Kidney glomerular epithelial cell (primary cell): ENCODE data around the gene CERK.
A peak's percentile ranks its signal among the peaks of the same experiment; 100 is the strongest.
"Not testable (repeated sequence)": the region's sequence is repeated elsewhere in the genome, so short reads cannot be mapped to it uniquely, and the experiment has no call there.

Source experiments
- DNase-seq: peaks from one replicate; lab custom pipeline; 2025; lab: John Stamatoyannopoulos, UW

CERK gene

GRCh38 chr22:46737976-46738646 lies at the start of gene CERK:
CERK (minus strand) TSS chr22:46738252; CDS start chr22:46738148, 104 bp downstream.
- DNase-seq = peak; percentile 22

GRCh38 chr22:46783721-46784120 lies 45.7 kb upstream of the CERK start:
- no peak for DNase-seq

GRCh38 chr22:46782200-46782599 lies 44.1 kb upstream of the CERK start:
- not testable (repeated sequence) for DNase-seq

DNA sequence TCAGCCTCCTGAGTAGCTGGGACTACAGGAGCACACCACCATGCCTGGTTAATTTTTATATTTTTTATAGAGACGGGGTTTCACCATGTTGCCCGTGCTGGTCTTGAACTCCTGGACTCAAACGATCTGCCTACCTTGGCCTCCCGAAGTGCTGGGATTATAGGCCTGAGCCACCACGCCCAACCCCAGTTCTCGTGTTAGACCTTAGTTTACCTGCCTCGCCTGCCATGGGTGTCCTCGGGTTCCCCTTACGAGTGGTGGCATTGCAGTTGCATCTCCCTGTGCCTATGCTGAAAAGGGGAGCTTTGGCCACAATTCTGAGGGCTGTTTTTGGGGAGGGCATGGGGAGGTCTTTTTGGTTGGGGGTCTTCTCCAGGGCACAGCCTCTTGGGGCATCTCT lies 43.2 kb upstream of the CERK start:
- no peak for DNase-seq

DNA sequence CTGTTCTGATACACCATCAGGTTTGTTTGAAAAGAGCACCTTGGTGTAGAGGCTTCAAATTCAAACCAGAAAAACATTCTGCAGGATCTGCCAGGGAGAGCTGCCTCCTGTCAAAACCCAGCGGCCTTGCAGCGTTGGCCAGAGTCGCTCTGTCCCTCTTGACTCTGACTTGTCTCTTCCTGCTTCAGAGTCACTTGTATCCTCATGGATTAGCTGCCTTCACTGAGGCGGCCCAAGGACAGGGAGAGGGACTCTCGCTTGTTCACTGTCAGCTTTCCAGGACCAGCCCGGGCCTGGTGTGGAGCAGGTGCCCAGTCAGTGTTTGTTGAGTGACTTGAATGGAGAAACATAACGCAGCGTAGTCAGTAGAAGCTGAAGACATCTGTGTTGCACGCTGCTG lies 42.4 kb upstream of the CERK start:
- no peak for DNase-seq

DNA sequence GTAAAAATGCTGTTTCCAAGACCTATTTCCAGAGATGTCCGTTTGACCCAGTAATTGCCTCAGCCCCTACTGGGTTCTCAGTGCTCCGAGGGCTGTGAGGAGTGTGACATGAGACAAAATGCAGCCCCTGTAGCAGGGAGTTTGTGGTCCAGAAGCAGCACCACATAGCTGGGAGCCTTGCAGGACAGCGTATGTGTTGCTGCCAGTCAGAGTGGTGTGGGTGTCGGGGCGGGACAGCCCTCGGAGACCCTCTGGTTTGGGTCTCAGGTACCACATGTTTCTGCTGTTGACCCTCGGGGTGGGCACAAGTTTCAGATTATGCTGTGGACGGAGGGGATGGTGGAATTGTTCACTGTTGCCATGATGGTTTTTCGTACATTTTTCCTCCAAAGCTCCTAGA lies 41.6 kb upstream of the CERK start:
- DNase-seq = no peak

DNA sequence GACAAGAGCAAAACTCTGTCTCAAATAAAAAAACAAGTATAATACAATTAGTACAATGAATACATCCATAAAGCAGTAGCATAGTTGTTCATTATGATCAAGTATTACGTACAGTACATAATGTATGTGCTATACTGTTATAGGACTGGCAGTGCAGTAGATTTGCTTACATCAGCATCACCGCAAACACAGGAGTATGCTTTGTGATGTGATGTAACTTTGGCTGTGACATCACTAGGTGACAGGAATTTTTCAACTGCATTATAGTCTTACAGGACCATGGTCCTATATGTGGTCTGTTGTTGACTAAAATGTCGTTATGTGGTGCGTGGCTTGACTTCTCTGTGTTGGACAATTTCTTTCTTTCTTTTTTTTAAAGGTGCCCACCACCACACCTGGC lies 41.0 kb upstream of the CERK start:
- DNase-seq = no peak

- DNase-seq = no peak
Observed at GRCh38 chr22:46777609-46777970, 39.5 kb upstream of the CERK start.

GRCh38 chr22:46776876-46777608 lies 39.0 kb upstream of the CERK start:
- DNase-seq = no peak

GRCh38 chr22:46775850-46776826 lies 38.1 kb upstream of the CERK start:
- DNase-seq = no peak

DNA sequence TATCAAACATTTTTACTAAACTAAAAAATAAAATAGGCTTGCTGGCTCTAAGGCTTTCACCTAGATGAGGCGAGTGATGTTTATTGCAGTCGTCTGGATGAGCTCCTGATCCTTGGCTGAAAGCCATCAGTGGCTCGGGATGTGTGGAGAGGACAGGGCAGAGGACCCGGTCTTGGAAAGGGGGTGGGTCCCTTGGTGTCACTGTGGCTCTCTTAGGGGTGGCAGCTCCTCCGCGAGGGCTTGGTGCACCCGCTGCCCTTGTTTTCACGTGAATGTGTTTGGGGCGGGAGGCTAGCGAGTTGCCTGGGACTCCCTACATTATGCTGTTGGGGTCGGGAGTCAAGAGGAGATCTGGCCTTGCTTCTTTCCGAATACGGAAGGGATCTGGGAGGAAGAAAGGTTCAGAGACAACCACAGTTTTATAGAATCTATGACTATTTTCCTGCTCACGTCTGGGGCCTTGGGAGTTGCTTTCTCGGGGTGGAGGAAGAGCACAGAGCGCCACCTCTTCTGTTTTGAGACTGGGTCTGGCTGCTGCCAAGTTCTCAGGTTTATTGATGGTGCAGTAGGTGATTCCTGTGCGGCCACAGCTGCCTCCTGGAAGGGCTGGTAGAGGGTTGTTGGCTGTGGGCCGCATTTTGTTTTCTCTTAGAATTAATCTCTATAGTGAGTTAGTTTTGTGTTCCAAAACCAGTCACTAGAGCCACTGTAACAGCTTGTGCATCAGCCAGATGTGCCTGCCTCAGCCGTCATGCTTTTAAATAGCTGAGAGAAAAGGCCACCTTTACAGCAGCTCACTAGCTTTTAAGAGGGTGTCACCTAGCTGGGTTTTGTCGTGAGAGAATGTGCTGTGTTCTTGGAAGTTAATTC lies 37.2 kb upstream of the CERK start:
- DNase-seq = no peak

DNA sequence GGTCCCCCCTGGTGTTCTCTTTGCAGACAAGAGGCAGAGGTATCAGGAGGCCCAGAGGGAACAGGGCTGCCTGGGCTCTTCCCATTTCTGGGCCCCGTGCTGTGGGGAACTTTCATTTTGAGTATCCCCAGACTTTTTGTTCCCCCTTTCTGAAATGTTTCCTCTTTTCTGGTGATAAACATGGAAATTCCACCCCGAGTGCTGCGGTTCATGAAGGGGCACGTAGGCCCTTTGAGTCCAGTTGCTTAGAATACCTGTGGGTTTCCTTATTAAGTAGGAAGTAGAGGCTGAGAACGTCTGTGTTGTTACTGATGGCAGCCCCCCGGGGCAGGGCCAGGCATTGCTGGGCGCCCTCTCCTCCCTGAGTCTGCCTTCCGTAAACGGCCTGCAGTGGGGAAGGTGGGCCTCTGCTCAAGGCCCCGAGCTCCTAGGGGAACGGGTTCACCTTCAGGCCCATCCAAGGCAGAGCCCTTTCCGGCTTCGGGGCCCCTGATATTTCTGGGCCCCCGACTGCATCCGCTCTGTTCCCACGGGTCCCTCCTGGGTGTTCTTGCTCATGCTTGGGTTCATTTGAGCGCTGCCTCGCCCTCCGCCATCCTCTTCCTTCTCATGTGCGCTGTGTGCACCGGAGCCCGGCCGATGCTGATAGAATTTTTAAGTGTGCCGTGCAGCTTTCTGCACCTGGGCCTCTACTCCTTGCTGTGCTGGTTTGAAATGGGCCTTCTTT lies 36.4 kb upstream of the CERK start:
- no peak for DNase-seq

- DNase-seq = no peak
Observed at GRCh38 chr22:46773076-46773475, 35.0 kb upstream of the CERK start.

- no peak for DNase-seq
Observed at GRCh38 chr22:46770726-46771125, 32.7 kb upstream of the CERK start.

DNA sequence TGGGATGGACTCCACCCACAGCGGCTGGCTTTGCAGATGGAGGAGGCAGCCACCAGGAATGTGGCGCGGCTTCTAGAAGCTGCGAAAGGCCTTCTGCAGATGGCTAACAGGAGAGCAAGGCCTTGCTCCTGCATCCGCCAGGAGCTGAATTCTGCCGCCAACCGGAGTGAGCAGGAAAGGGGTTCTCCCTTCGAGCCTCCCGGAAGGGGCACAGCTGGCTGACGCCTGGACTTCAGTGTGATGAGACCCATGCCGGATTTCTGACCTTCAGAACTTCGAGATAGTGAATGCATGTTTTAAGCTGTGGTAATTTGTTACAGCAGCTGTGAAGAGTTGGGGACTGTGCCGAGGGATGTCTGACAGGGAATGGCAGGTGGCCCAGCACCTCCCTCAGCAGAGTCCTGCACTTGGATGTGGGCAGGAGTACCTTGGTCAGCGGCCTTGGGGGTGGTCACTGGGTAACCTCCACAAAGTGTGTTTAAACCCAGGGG lies 32.1 kb upstream of the CERK start:
- no peak for DNase-seq

DNA sequence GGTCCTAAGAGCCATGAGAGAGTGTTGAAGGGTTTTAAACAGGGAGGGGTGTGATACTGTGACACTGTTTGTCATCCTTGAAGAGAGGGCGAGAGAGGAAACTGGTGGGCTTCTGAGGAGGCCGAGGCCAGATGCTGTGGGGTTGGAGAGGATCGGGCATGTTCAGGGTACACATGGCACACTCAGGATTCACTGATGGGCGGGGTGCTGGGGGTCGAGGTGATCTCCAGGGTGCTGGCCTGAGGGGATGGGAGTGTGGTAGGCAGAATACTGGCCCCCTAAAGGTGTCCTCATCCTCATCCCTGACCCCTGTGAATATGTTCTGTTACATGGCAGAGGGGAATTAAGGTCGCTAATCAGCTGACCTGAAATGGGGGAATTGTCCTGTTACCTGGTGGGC lies 31.7 kb upstream of the CERK start:
- DNase-seq = no peak

DNA sequence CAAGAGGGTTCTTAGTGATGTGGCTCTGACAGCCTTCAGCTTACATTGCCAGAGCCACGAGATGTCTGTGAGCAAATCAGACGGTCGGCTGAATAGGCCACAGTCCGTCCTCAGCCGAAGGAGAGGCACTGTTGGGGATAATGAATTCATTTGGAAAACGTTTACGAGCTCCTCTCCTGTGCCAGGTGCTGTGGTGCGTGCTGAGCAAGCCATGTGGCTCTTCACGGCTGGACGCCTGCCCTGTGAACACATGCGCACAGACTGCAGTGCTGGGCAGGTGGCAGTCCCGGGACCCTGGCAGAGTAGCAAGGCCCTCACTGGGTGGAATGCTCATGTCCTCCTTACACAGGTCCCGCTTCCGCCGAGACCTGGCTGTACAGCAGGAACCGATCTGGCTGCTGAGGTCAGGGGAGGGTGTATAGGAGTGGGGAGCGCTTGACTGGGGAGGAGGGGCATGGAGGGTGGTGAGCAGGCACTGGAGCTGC lies 31.2 kb upstream of the CERK start:
- DNase-seq = no peak

DNA sequence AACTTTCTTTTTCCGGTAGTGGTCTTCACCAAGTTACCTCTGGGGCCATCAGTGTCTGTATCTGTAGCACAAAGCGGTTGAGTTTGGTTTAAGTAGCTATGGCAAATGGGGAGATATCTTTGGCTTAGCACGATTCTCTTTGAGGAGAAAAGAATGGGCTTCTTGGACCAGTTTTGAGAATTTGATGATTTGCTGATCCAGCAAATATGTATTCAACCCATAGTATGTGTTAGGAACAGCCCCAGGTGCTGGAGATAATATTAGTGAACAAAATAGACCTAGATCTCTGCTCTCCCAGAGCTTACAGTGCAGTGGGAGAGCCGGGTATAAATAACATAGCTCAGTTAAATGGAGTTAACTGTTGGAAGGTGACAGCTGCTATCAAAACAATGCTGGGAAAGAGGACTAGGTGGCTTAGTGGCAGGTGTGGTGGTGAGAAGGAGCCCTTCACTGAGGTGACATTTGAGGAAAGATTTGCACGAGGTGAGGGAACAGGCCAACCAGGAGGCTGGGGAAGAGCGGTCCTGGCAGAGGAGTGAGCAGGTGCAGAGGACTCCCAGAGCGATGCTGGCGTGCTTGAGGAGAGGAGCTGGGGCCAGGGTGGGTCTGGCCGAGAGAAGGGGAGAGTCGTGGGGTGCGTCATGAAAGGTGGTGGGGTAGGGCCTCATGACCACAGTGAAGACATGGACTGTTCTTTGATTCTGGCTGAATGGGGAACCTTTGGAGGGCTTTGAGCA lies 29.4 kb upstream of the CERK start:
- DNase-seq = no peak

GRCh38 chr22:46766611-46767010 lies 28.6 kb upstream of the CERK start:
- no peak for DNase-seq
